ENCODE results near the gene OR51Q1. TPM values are rescaled to one million over a fixed set of nuclear protein-coding genes. Genes with fewer than 3 reads are reported as not detected.

The OR51Q1 gene
- total and polyA plus RNA-seq, 4 donors, result not detected

DNA sequence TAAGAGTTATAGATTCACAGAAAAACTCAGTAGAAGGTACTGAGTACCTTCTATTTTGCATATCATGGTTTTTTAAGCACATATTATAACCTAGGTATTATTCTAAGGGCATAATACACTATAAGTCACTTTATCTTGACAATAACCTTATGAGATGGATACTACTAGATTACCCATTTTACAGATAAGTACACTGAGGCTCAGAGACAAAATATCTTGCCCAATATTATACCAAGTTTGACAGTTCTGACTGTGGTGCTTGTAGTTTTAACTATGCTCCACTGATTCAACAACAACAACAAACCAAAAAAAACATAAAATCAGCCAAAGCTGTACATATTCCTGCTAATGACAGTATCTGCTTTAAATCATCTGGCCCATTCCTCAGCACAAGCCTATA, 27.8 kb upstream of the OR51Q1 start:
- Histone ChIP-seq H3K9ac (ENCODE audit: low read depth in 1 of 2, low read length in 2 of 2) (no peak overlapping the region), H3K9me3 (ENCODE audit: control insufficient read depth in 4 of 4, low read length in 3 of 4) (no peaks in the 10 kb centered on the region), H3K4me1 (ENCODE audit: control insufficient read depth in 4 of 4, insufficient read depth in 4 of 4, low read length in 3 of 4) (no peaks in the 10 kb centered on the region), H3K27me3 (ENCODE audit: control insufficient read depth in 4 of 4, insufficient read depth in 4 of 4, low read length in 3 of 4) (peaks cover 0 to 2% (median 0%) of the 10 kb centered on the region in 4 donors), H3K27ac (ENCODE audit: low read depth in 1 of 2, low read length in 2 of 2) (no peak overlapping the region), H3K36me3 (ENCODE audit: control insufficient read depth in 4 of 4, insufficient read depth in 3 of 4, low read depth in 1 of 4, low read length in 3 of 4) (no peaks in the 10 kb centered on the region), H3K4me3 (ENCODE audit: low read depth in 1 of 3, low read length in 3 of 3) (no peak overlapping the region)
- TF ChIP-seq FOXA2 (IDR thresholded peaks at IDR 0.05), result no peak
- TF ChIP-seq RXRA (IDR thresholded peaks at IDR 0.05), result no peak
- TF ChIP-seq YY1 (IDR thresholded peaks at IDR 0.05), result no peak
- TF ChIP-seq HNF4G (IDR thresholded peaks at IDR 0.05), result no peak
- TF ChIP-seq ATF3 (IDR thresholded peaks at IDR 0.05), result no peak
- TF ChIP-seq SP1 (IDR thresholded peaks at IDR 0.05), result no peak
- no peak for TF ChIP-seq MAX (IDR thresholded peaks at IDR 0.05)
- no peak for TF ChIP-seq GABPA (IDR thresholded peaks at IDR 0.05 in 1 of 2, conservative IDR thresholded peaks at IDR 0.05 in 1 of 2)
- TF ChIP-seq TAF1 (conservative IDR thresholded peaks at IDR 0.05), result no peak
- TF ChIP-seq NR2F2 (IDR thresholded peaks at IDR 0.05), result no peak
- no peak for TF ChIP-seq FOXA1 (IDR thresholded peaks at IDR 0.05)
- TF ChIP-seq, protein P1, sequence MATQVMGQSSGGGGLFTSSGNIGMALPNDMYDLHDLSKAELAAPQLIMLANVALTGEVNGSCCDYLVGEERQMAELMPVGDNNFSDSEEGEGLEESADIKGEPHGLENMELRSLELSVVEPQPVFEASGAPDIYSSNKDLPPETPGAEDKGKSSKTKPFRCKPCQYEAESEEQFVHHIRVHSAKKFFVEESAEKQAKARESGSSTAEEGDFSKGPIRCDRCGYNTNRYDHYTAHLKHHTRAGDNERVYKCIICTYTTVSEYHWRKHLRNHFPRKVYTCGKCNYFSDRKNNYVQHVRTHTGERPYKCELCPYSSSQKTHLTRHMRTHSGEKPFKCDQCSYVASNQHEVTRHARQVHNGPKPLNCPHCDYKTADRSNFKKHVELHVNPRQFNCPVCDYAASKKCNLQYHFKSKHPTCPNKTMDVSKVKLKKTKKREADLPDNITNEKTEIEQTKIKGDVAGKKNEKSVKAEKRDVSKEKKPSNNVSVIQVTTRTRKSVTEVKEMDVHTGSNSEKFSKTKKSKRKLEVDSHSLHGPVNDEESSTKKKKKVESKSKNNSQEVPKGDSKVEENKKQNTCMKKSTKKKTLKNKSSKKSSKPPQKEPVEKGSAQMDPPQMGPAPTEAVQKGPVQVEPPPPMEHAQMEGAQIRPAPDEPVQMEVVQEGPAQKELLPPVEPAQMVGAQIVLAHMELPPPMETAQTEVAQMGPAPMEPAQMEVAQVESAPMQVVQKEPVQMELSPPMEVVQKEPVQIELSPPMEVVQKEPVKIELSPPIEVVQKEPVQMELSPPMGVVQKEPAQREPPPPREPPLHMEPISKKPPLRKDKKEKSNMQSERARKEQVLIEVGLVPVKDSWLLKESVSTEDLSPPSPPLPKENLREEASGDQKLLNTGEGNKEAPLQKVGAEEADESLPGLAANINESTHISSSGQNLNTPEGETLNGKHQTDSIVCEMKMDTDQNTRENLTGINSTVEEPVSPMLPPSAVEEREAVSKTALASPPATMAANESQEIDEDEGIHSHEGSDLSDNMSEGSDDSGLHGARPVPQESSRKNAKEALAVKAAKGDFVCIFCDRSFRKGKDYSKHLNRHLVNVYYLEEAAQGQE (IDR thresholded peaks at IDR 0.05), result no peak
- no peak for DNase-seq (ENCODE audit: low spot score)

DNA sequence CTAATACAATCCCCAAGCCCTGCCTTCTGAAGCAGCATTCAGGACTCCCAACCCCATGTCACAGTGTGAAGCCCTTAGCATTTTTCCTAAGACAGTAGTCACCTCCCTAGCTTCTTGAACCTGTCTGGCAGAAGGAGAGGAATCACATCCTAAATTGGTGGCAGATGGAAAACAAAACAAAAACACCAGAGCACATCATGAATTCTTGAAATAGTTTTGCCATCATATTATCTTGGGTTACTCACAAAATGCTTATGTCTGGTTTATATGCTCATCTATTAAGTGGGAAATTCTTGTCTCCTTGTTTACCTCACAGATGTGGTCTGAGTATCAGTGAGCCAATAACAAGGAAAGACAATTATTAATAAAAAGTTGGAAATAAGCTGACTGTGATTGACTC, 23.0 kb upstream of the OR51Q1 start:
- H3K9ac ChIP-seq (ENCODE audit: low read depth in 1 of 2, low read length in 2 of 2), result no peak overlapping the region
- no peak for DNase-seq (ENCODE audit: low spot score)
- peaks cover 0 to 2% (median 0%) of the 10 kb centered on the region in 4 donors for H3K27me3 ChIP-seq (ENCODE audit: control insufficient read depth in 4 of 4, insufficient read depth in 4 of 4, low read length in 3 of 4)
- H3K4me1 ChIP-seq (ENCODE audit: control insufficient read depth in 4 of 4, insufficient read depth in 4 of 4, low read length in 3 of 4), result no peaks in the 10 kb centered on the region
- TF ChIP-seq ATF3 (IDR thresholded peaks at IDR 0.05) (no peak), NR2F2 (IDR thresholded peaks at IDR 0.05) (no peak), HNF4A (conservative IDR thresholded peaks at IDR 0.05) (no peak), RAD21 (IDR thresholded peaks at IDR 0.05) (no peak), EGR1 (IDR thresholded peaks at IDR 0.05; ENCODE audit: low read depth in 2 of 2) (no peak), YY1 (IDR thresholded peaks at IDR 0.05) (no peak), TAF1 (conservative IDR thresholded peaks at IDR 0.05) (no peak), HNF4G (IDR thresholded peaks at IDR 0.05) (no peak), FOXA1 (IDR thresholded peaks at IDR 0.05) (no peak), MAX (IDR thresholded peaks at IDR 0.05) (no peak), ZBTB33 (IDR thresholded peaks at IDR 0.05) (no peak), GABPA (IDR thresholded peaks at IDR 0.05 in 1 of 2, conservative IDR thresholded peaks at IDR 0.05 in 1 of 2) (no peak), FOXA2 (IDR thresholded peaks at IDR 0.05) (no peak), RXRA (IDR thresholded peaks at IDR 0.05) (no peak), SP1 (IDR thresholded peaks at IDR 0.05) (no peak)
- TF ChIP-seq, protein P1 (IDR thresholded peaks at IDR 0.05), result no peak
- TF ChIP-seq, protein P2, sequence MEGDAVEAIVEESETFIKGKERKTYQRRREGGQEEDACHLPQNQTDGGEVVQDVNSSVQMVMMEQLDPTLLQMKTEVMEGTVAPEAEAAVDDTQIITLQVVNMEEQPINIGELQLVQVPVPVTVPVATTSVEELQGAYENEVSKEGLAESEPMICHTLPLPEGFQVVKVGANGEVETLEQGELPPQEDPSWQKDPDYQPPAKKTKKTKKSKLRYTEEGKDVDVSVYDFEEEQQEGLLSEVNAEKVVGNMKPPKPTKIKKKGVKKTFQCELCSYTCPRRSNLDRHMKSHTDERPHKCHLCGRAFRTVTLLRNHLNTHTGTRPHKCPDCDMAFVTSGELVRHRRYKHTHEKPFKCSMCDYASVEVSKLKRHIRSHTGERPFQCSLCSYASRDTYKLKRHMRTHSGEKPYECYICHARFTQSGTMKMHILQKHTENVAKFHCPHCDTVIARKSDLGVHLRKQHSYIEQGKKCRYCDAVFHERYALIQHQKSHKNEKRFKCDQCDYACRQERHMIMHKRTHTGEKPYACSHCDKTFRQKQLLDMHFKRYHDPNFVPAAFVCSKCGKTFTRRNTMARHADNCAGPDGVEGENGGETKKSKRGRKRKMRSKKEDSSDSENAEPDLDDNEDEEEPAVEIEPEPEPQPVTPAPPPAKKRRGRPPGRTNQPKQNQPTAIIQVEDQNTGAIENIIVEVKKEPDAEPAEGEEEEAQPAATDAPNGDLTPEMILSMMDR (IDR thresholded peaks at IDR 0.05; ENCODE audit: low read depth, low read length, missing input control), result no peak
- H3K9me3 ChIP-seq (ENCODE audit: control insufficient read depth in 4 of 4, low read length in 3 of 4), result no peaks in the 10 kb centered on the region
- no peaks in the 10 kb centered on the region for H3K36me3 ChIP-seq (ENCODE audit: control insufficient read depth in 4 of 4, insufficient read depth in 3 of 4, low read depth in 1 of 4, low read length in 3 of 4)
- H3K27ac ChIP-seq (ENCODE audit: low read depth in 1 of 2, low read length in 2 of 2), result no peak overlapping the region
- no peak overlapping the region for H3K4me3 ChIP-seq (ENCODE audit: low read depth in 1 of 3, low read length in 3 of 3)
